Astrocyte of the cerebellum (primary cell): ENCODE measurements around the gene IMMP2L.

Experiments
- DNase-seq: peaks from one replicate; pipeline ENCODE4 v3.0.0-alpha.2; 2011; ENCODE audit warnings: low read depth
- H3K4me3 ChIP-seq: 2 replicates; pipeline ENCODE4 v1.5.1; 2011; ENCODE audit warnings: mild to moderate bottlenecking, low read depth, low read length, moderate library complexity
- in situ Hi-C: cut with HindIII; loops from 2 replicates; pipeline ENCODE4 v1.10.0; 2017; ENCODE audit warnings: low sequenced_read_pairs
- TF ChIP-seq, protein P1 (sequence below): IDR thresholded peaks from 2 replicates; pipeline ENCODE4 v1.5.1; 2012; ENCODE audit warnings: low read length, low read depth, moderate library complexity, mild to moderate bottlenecking; ENCODE audit errors: missing control alignments

The IMMP2L gene

DNA sequence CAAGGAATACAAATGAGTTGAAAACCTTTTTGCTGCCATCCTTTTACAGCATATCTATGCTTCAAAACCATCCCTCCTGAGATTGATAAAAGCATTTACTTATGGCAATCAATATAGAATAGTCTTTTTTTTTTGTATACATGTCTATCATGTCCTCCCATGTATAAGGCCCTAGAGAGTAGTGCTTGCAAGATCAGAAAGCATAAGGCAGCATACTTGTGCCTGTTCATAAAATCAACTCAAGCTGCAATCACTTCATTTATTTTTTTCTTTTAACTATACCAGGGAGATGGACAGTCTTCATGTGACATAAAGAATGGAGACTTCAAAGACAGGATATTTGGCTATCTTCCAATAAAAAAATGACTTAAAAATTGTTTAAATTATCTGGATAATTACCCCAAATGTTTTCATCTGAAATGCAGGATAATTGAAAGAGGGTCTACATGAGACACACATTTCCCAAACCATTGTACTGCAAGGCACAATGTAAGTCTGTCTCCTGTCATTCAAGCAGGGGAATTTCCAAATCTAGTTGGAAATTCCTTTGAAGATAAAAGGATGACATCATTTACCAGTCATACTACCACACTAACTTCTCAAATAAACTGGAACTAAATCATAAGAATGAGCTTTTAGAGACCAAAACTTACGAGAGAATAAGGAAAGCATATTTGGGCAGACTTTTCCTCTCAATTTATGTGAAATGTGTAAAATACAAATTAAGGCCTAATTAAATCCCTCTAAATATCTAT lies 448.9 kb downstream of the IMMP2L start:
- in situ Hi-C loops, result no loop called here
- TF ChIP-seq, protein P1, sequence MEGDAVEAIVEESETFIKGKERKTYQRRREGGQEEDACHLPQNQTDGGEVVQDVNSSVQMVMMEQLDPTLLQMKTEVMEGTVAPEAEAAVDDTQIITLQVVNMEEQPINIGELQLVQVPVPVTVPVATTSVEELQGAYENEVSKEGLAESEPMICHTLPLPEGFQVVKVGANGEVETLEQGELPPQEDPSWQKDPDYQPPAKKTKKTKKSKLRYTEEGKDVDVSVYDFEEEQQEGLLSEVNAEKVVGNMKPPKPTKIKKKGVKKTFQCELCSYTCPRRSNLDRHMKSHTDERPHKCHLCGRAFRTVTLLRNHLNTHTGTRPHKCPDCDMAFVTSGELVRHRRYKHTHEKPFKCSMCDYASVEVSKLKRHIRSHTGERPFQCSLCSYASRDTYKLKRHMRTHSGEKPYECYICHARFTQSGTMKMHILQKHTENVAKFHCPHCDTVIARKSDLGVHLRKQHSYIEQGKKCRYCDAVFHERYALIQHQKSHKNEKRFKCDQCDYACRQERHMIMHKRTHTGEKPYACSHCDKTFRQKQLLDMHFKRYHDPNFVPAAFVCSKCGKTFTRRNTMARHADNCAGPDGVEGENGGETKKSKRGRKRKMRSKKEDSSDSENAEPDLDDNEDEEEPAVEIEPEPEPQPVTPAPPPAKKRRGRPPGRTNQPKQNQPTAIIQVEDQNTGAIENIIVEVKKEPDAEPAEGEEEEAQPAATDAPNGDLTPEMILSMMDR, result no peak
- H3K4me3 ChIP-seq, result no peak overlapping the region
- peak; percentile 26 for DNase-seq

DNA sequence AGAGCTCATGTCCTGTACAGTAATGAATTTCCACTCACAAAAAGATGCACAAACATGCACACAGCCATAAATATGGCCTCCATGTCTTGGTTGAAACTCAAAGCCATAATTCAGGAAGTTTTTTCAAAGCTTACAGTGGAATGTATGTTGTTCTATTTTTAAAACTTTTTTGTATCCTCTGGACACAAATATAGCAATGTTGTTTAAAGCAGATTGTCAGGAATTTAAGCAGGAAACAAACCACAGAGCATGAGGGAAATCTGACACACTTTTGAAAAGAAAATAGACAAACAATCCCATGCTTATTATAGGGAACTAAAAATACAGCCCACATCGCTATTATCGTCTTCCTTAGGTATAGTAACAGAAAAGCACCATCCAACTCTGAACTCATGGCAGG lies 449.9 kb downstream of the IMMP2L start:
- no peak for DNase-seq
- TF ChIP-seq, protein P1, result no peak
- H3K4me3 ChIP-seq, result no peak overlapping the region
- in situ Hi-C loops, result no loop called here

DNA sequence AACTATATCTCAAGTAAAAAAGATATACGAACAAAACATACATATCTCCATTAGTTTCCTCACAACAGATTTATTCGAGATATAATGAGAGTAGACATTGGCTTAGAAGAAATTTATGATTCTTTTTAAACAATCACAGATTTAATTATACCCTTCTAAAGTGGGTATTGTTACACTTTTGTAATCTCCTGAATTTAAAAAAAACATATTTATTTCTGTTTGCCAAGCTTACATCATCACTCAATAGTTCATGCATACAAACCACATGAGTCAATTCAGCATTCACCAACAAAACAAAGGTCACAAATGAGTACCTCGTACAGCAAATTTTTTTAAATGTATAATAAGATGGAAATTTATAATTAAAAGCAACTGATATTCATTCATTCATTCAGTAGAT lies 453.8 kb downstream of the IMMP2L start:
- in situ Hi-C loops, result no loop called here
- no peak for DNase-seq
- H3K4me3 ChIP-seq, result no peak overlapping the region
- TF ChIP-seq, protein P1, result no peak

DNA sequence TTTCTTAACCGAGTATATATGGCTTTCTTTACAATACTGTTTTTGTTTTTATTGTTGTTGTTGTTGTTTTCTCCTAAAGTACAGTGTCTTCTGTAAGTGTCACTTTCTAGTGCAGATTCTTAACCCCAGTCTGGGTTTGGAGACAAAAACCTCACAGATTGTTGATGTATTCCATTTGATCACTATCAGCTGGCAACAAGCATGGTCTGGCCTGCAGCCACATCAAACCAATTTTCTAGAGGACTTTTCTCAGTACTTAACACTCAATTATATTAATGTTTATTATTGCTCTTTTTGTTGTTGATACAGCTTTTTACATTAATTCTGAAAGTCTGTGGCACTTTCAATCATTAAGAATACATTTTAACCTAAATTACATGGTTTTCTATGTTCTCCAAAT lies 454.3 kb downstream of the IMMP2L start:
- H3K4me3 ChIP-seq, result no peak overlapping the region
- no peak for DNase-seq
- in situ Hi-C loops, result no loop called here
- TF ChIP-seq, protein P1, result no peak

DNA sequence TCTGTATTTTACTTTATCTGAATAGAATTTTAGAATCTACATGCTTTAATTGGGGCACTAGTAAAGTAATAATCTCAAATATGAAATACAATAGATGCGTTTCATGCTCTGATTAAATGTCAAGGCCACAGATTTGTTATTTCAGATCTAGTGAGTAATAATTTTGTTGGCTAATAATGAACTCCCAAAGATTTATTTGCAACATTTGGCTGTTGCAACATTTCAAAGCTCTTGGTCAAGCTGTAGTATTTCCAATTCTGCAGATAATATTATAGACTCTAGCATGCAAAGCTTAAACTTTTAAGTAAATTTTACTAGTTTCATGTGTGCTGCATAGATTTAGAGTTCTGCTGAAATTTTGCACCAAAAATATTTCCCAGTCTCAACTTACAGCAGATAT lies 454.7 kb downstream of the IMMP2L start:
- TF ChIP-seq, protein P1, result no peak
- DNase-seq, result no peak

DNA sequence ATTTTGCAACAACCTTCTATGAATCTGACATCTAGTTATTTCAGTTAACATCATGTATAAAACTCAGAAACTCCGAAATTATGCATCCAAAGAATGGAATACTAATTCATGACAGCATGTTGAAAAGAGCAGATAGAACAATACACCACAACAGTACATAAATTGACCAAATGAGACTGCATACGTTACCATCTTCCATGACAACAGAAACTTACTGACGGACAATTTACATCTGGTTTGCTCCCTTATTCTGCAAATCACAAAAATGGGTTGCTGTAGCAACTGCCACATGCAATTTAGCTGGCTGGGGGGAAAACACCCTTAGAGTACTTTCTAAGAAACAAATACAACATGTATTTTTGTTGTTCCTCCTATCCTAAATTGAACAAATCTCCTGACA lies 457.0 kb downstream of the IMMP2L start:
- in situ Hi-C loops, result no loop called here
- no peak for DNase-seq
- TF ChIP-seq, protein P1, result no peak

More for the DNA sequence above, 454.7 kb downstream of the IMMP2L start:
- in situ Hi-C loops, result no loop called here
- no peak overlapping the region for H3K4me3 ChIP-seq

DNA sequence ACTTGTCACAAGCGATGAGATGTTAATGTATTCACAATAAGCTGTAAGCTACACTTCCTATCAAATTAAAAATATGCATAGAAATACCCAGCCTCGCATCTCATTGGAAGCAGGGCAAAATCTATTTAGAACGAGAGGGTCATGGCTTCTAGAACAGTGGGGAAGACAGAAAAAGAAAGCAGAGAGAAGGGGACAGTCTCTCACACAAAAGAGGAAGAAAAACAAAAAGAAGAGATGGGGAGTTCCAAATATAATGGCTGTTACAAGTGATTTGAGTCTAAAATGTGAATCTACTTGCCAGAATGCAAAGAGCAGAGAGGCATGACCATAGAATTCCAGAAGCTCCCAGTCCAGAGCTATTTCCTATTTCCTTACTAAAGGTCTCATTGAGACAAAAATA lies 457.6 kb downstream of the IMMP2L start:
- no peak overlapping the region for H3K4me3 ChIP-seq
- in situ Hi-C loops, result no loop called here
- TF ChIP-seq, protein P1, result no peak
- no peak for DNase-seq

More for the DNA sequence above, 457.0 kb downstream of the IMMP2L start:
- H3K4me3 ChIP-seq, result no peak overlapping the region
